Skeletal muscle tissue (tissue), 4 donors: Measurements from ENCODE around the gene COL4A1. TPM values are rescaled to one million over a fixed set of nuclear protein-coding genes. Genes with fewer than 3 reads are reported as not detected.
A peak's percentile ranks its signal among the peaks of the same experiment; 100 is the strongest.

Source experiments
- H3K27ac ChIP-seq: one replicate; pipeline ENCODE4 v1.7.0; 2013; ENCODE audit warnings: mild to moderate bottlenecking, low read depth, low read length, inconsistent platforms
- H3K27me3 ChIP-seq, 3 donors: one replicate each; pipeline ENCODE4 v1.7.0; 2013; ENCODE audit warnings: low read length in 3 of 3; ENCODE audit not compliant: control insufficient read depth in 3 of 3, insufficient read depth in 3 of 3
- H3K36me3 ChIP-seq, 3 donors: one replicate each; pipeline ENCODE4 v1.7.0; 2013; ENCODE audit warnings: low read length in 3 of 3; ENCODE audit not compliant: control insufficient read depth in 3 of 3, insufficient read depth in 3 of 3
- H3K4me1 ChIP-seq, 3 donors: one replicate each; pipeline ENCODE4 v1.7.0; 2013; ENCODE audit warnings: low read length in 3 of 3, mild to moderate bottlenecking in 3 of 3; ENCODE audit not compliant: control insufficient read depth in 3 of 3, insufficient read depth in 3 of 3
- H3K4me3 ChIP-seq, 3 donors: one replicate each; pipeline ENCODE4 v1.7.0; 2013; ENCODE audit warnings: low read length in 3 of 3
- H3K9ac ChIP-seq, 3 donors: one replicate each; pipeline ENCODE4 v1.7.0; 2013; ENCODE audit warnings: low read length in 3 of 3, mild to moderate bottlenecking in 3 of 3, moderate library complexity in 2 of 3, low read depth in 1 of 3
- H3K9me3 ChIP-seq, 3 donors: one replicate each; pipeline ENCODE4 v1.7.0; 2013; ENCODE audit warnings: low read length in 3 of 3; ENCODE audit not compliant: control insufficient read depth in 3 of 3
- total RNA-seq: library from RNA; depleted of rRNA; stranded (reverse); fragments of >200 nt; gene quantifications from one replicate; pipeline ENCODE4 v1.2.3, GENCODE V29; 2014
- donor health status: Osteomylitis.

The COL4A1 gene
- total RNA-seq, 1 donor from 2014 or later: 774 TPM

GRCh38 chr13:110298505-110299282 is 8.3 kb downstream of the COL4A1 start:
- H3K27ac ChIP-seq: peak overlapping the region; percentile 6
- peaks cover 3 to 30% (median 25%) of the 10 kb centered on the region in 3 donors for H3K27me3 ChIP-seq
- H3K9ac ChIP-seq: peak overlapping the region in 2 of 3 donors; percentile 19 to 54
- no peaks in the 10 kb centered on the region for H3K36me3 ChIP-seq
- peak overlapping the region; percentile 7 to 44 (median 35) for H3K4me3 ChIP-seq
- H3K4me1 ChIP-seq: peaks cover 18 to 34% (median 26%) of the 10 kb centered on the region in 3 donors
- H3K9me3 ChIP-seq: no peaks in the 10 kb centered on the region

GRCh38 chr13:110297766-110298504 is 9.0 kb downstream of the COL4A1 start:
- Histone ChIP-seq H3K4me1 (peaks cover 18 to 33% (median 19%) of the 10 kb centered on the region in 3 donors), H3K9ac (no peak overlapping the region)

GRCh38 chr13:110297011-110297410 is 9.9 kb downstream of the COL4A1 start:
- Histone ChIP-seq H3K27me3 (peaks cover 0 to 23% (median 16%) of the 10 kb centered on the region in 3 donors), H3K27ac (no peak overlapping the region), H3K9me3 (no peaks in the 10 kb centered on the region), H3K36me3 (no peaks in the 10 kb centered on the region), H3K4me3 (no peak overlapping the region), H3K9ac (no peak overlapping the region), H3K4me1 (peaks cover 13 to 33% (median 16%) of the 10 kb centered on the region in 3 donors)

More at GRCh38 chr13:110297766-110298504, 9.0 kb downstream of the COL4A1 start:
- Histone ChIP-seq H3K27ac (peak overlapping the region; percentile 6), H3K4me3 (no peak overlapping the region), H3K36me3 (no peaks in the 10 kb centered on the region), H3K27me3 (peaks cover 0 to 24% (median 18%) of the 10 kb centered on the region in 3 donors), H3K9me3 (no peaks in the 10 kb centered on the region)

GRCh38 chr13:110294622-110295021 is 12.3 kb downstream of the COL4A1 start:
- Histone ChIP-seq H3K9ac (no peak overlapping the region), H3K27ac (no peak overlapping the region), H3K4me3 (no peak overlapping the region), H3K9me3 (no peaks in the 10 kb centered on the region), H3K36me3 (peaks cover 0 to under 1% (median 0%) of the 10 kb centered on the region in 3 donors), H3K27me3 (peaks cover 0 to 12% (median 10%) of the 10 kb centered on the region in 3 donors), H3K4me1 (peaks cover 10 to 20% (median 11%) of the 10 kb centered on the region in 3 donors)

- Histone ChIP-seq H3K4me3 (no peak overlapping the region), H3K27ac (no peak overlapping the region), H3K9me3 (no peaks in the 10 kb centered on the region), H3K9ac (no peak overlapping the region), H3K36me3 (peaks cover 0 to 5% (median 0%) of the 10 kb centered on the region in 3 donors), H3K27me3 (peaks cover 0 to 10% (median 8%) of the 10 kb centered on the region in 3 donors), H3K4me1 (peaks cover 6 to 18% (median 7%) of the 10 kb centered on the region in 3 donors)
Measured at GRCh38 chr13:110294146-110294545, 12.8 kb downstream of the COL4A1 start.

- peaks cover 2 to 13% (median 2%) of the 10 kb centered on the region in 3 donors for H3K4me1 ChIP-seq
- H3K27me3 ChIP-seq: peaks cover 0 to 10% (median 3%) of the 10 kb centered on the region in 3 donors
Measured at GRCh38 chr13:110293649-110294048, 13.3 kb downstream of the COL4A1 start.

GRCh38 chr13:110293037-110293436 is 13.9 kb downstream of the COL4A1 start:
- peaks cover 0 to 9% (median 0%) of the 10 kb centered on the region in 3 donors for H3K4me1 ChIP-seq
- H3K4me3 ChIP-seq: no peak overlapping the region
- no peak overlapping the region for H3K27ac ChIP-seq
- H3K9ac ChIP-seq: no peak overlapping the region
- peaks cover 0 to 5% (median 0%) of the 10 kb centered on the region in 3 donors for H3K36me3 ChIP-seq
- peaks cover 0 to 6% (median 2%) of the 10 kb centered on the region in 3 donors for H3K27me3 ChIP-seq
- H3K9me3 ChIP-seq: no peaks in the 10 kb centered on the region

More at GRCh38 chr13:110293649-110294048, 13.3 kb downstream of the COL4A1 start:
- Histone ChIP-seq H3K9me3 (no peaks in the 10 kb centered on the region), H3K27ac (no peak overlapping the region), H3K4me3 (no peak overlapping the region), H3K9ac (no peak overlapping the region), H3K36me3 (peaks cover 0 to 5% (median 0%) of the 10 kb centered on the region in 3 donors)

GRCh38 chr13:110291286-110291685 is 15.7 kb downstream of the COL4A1 start:
- Histone ChIP-seq H3K9me3 (no peaks in the 10 kb centered on the region), H3K4me3 (no peak overlapping the region), H3K36me3 (peaks cover 0 to 5% (median 0%) of the 10 kb centered on the region in 3 donors), H3K9ac (no peak overlapping the region), H3K27ac (no peak overlapping the region), H3K4me1 (peaks cover 1 to 18% (median 6%) of the 10 kb centered on the region in 3 donors), H3K27me3 (peaks cover 0 to 2% (median 0%) of the 10 kb centered on the region in 3 donors)

- no peak overlapping the region for H3K27ac ChIP-seq
- H3K9me3 ChIP-seq: no peaks in the 10 kb centered on the region
- no peak overlapping the region for H3K9ac ChIP-seq
- peaks cover 0 to 2% (median 0%) of the 10 kb centered on the region in 3 donors for H3K27me3 ChIP-seq
- H3K4me1 ChIP-seq: peaks cover 6 to 23% (median 6%) of the 10 kb centered on the region in 3 donors
- no peak overlapping the region for H3K4me3 ChIP-seq
- peaks cover 0 to 5% (median 0%) of the 10 kb centered on the region in 3 donors for H3K36me3 ChIP-seq
Measured at GRCh38 chr13:110290826-110291225, 16.1 kb downstream of the COL4A1 start.
